IPS-20b (cell line): ENCODE results near the gene EPHA5.

Source experiments
- H3K27ac ChIP-seq: one replicate; pipeline ENCODE4 v1.5.1; 2013; ENCODE audit warnings: low read length
- H3K27me3 ChIP-seq: 2 replicates; pipeline ENCODE4 v1.6.1; 2013; ENCODE audit warnings: mild to moderate bottlenecking, low read length, inconsistent platforms; ENCODE audit not compliant: insufficient read depth
- H3K36me3 ChIP-seq: 2 replicates; pipeline ENCODE4 v1.6.1; 2013; ENCODE audit warnings: low read depth, mild to moderate bottlenecking, inconsistent platforms, low read length, moderate library complexity; ENCODE audit not compliant: insufficient read depth
- H3K4me1 ChIP-seq: 2 replicates; pipeline ENCODE4 v1.6.1; 2013; ENCODE audit warnings: mild to moderate bottlenecking, control low read depth, inconsistent platforms, low read length, moderate library complexity; ENCODE audit not compliant: insufficient read depth
- H3K4me3 ChIP-seq: 2 replicates; pipeline ENCODE4 v1.5.1; 2013; ENCODE audit warnings: mild to moderate bottlenecking, low read length, inconsistent platforms
- H3K9ac ChIP-seq: 2 replicates; pipeline ENCODE4 v1.6.1; 2013; ENCODE audit warnings: low read depth, mild to moderate bottlenecking, inconsistent platforms, low read length, moderate library complexity
- H3K9me3 ChIP-seq: 2 replicates; pipeline ENCODE4 v1.6.1; 2013; ENCODE audit warnings: mild to moderate bottlenecking, low read depth, low read length, inconsistent platforms; ENCODE audit not compliant: insufficient read depth

The EPHA5 gene

GRCh38 chr4:65401083-65401482 is 269.2 kb downstream of the EPHA5 start:
- Histone ChIP-seq H3K27ac (no peak overlapping the region), H3K36me3 (no peaks in the 10 kb centered on the region), H3K4me1 (no peaks in the 10 kb centered on the region), H3K27me3 (no peaks in the 10 kb centered on the region), H3K9ac (no peak overlapping the region), H3K9me3 (no peaks in the 10 kb centered on the region), H3K4me3 (no peak overlapping the region)

GRCh38 chr4:65399084-65399483 is 271.2 kb downstream of the EPHA5 start:
- H3K27me3 ChIP-seq: no peaks in the 10 kb centered on the region
- H3K9me3 ChIP-seq: no peaks in the 10 kb centered on the region
- no peaks in the 10 kb centered on the region for H3K4me1 ChIP-seq
- no peak overlapping the region for H3K27ac ChIP-seq
- H3K4me3 ChIP-seq: no peak overlapping the region
- H3K36me3 ChIP-seq: no peaks in the 10 kb centered on the region
- H3K9ac ChIP-seq: no peak overlapping the region

- H3K36me3 ChIP-seq: no peaks in the 10 kb centered on the region
- no peak overlapping the region for H3K9ac ChIP-seq
- no peak overlapping the region for H3K27ac ChIP-seq
- H3K9me3 ChIP-seq: no peaks in the 10 kb centered on the region
- H3K27me3 ChIP-seq: no peaks in the 10 kb centered on the region
- H3K4me1 ChIP-seq: no peaks in the 10 kb centered on the region
- H3K4me3 ChIP-seq: no peak overlapping the region
These were observed 277.2 kb downstream of the EPHA5 start for GRCh38 chr4:65393078-65393477.

GRCh38 chr4:65392488-65392887 is 277.8 kb downstream of the EPHA5 start:
- no peak overlapping the region for H3K4me3 ChIP-seq
- no peaks in the 10 kb centered on the region for H3K27me3 ChIP-seq
- H3K4me1 ChIP-seq: no peaks in the 10 kb centered on the region
- H3K9me3 ChIP-seq: no peaks in the 10 kb centered on the region
- no peak overlapping the region for H3K27ac ChIP-seq
- H3K9ac ChIP-seq: no peak overlapping the region
- no peaks in the 10 kb centered on the region for H3K36me3 ChIP-seq

GRCh38 chr4:65391814-65392213 is 278.5 kb downstream of the EPHA5 start:
- H3K4me1 ChIP-seq: no peaks in the 10 kb centered on the region
- H3K27me3 ChIP-seq: no peaks in the 10 kb centered on the region
- no peak overlapping the region for H3K4me3 ChIP-seq

GRCh38 chr4:65391382-65391781 is 278.9 kb downstream of the EPHA5 start:
- no peaks in the 10 kb centered on the region for H3K4me1 ChIP-seq
- H3K27ac ChIP-seq: no peak overlapping the region
- H3K9me3 ChIP-seq: no peaks in the 10 kb centered on the region
- no peak overlapping the region for H3K4me3 ChIP-seq
- H3K36me3 ChIP-seq: no peaks in the 10 kb centered on the region
- H3K9ac ChIP-seq: no peak overlapping the region
- no peaks in the 10 kb centered on the region for H3K27me3 ChIP-seq

More at GRCh38 chr4:65391814-65392213, 278.5 kb downstream of the EPHA5 start:
- Histone ChIP-seq H3K27ac (no peak overlapping the region), H3K36me3 (no peaks in the 10 kb centered on the region), H3K9ac (no peak overlapping the region), H3K9me3 (no peaks in the 10 kb centered on the region)

- no peaks in the 10 kb centered on the region for H3K9me3 ChIP-seq
- H3K27me3 ChIP-seq: no peaks in the 10 kb centered on the region
- H3K4me3 ChIP-seq: no peak overlapping the region
- H3K27ac ChIP-seq: no peak overlapping the region
- H3K36me3 ChIP-seq: no peaks in the 10 kb centered on the region
- no peaks in the 10 kb centered on the region for H3K4me1 ChIP-seq
- H3K9ac ChIP-seq: no peak overlapping the region
These were observed 283.4 kb downstream of the EPHA5 start for GRCh38 chr4:65386927-65387326.

- Histone ChIP-seq H3K27ac (no peak overlapping the region), H3K27me3 (no peaks in the 10 kb centered on the region), H3K36me3 (no peaks in the 10 kb centered on the region), H3K4me3 (no peak overlapping the region), H3K9ac (no peak overlapping the region), H3K9me3 (no peaks in the 10 kb centered on the region), H3K4me1 (no peaks in the 10 kb centered on the region)
These were observed 286.5 kb downstream of the EPHA5 start for GRCh38 chr4:65383589-65384305.

GRCh38 chr4:65381648-65382047 is 288.6 kb downstream of the EPHA5 start:
- Histone ChIP-seq H3K9me3 (no peaks in the 10 kb centered on the region), H3K4me3 (no peak overlapping the region), H3K36me3 (no peaks in the 10 kb centered on the region), H3K27me3 (no peaks in the 10 kb centered on the region), H3K9ac (no peak overlapping the region), H3K27ac (no peak overlapping the region), H3K4me1 (no peaks in the 10 kb centered on the region)

- H3K9ac ChIP-seq: no peak overlapping the region
- H3K27me3 ChIP-seq: no peaks in the 10 kb centered on the region
- H3K27ac ChIP-seq: no peak overlapping the region
- H3K4me3 ChIP-seq: no peak overlapping the region
- H3K9me3 ChIP-seq: no peaks in the 10 kb centered on the region
- H3K4me1 ChIP-seq: no peaks in the 10 kb centered on the region
- no peaks in the 10 kb centered on the region for H3K36me3 ChIP-seq
These were observed 299.6 kb downstream of the EPHA5 start for GRCh38 chr4:65370709-65371108.

GRCh38 chr4:65367306-65367705 is 303.0 kb downstream of the EPHA5 start:
- H3K4me1 ChIP-seq: no peaks in the 10 kb centered on the region
- no peaks in the 10 kb centered on the region for H3K27me3 ChIP-seq
- H3K9me3 ChIP-seq: no peaks in the 10 kb centered on the region
- H3K9ac ChIP-seq: no peak overlapping the region
- no peak overlapping the region for H3K4me3 ChIP-seq
- no peak overlapping the region for H3K27ac ChIP-seq
- H3K36me3 ChIP-seq: no peaks in the 10 kb centered on the region

GRCh38 chr4:65358914-65359313 is 311.4 kb downstream of the EPHA5 start:
- H3K4me3 ChIP-seq: no peak overlapping the region
- no peaks in the 10 kb centered on the region for H3K9me3 ChIP-seq
- H3K4me1 ChIP-seq: no peaks in the 10 kb centered on the region
- no peaks in the 10 kb centered on the region for H3K27me3 ChIP-seq
- no peak overlapping the region for H3K27ac ChIP-seq
- no peaks in the 10 kb centered on the region for H3K36me3 ChIP-seq
- no peak overlapping the region for H3K9ac ChIP-seq
